Activated T-helper 9 cell treated with anti-CD3 and anti-CD28 coated beads, Interleukin-2, amount 50 U/mL, for 16 hours (primary cell): Measurements from ENCODE around the gene SMARCA4.

Experiments used
- DNase-seq: peaks from one replicate; pipeline ENCODE4 v3.0.0-alpha.2; 2020; ENCODE audit warnings: low read depth

The SMARCA4 gene

DNA sequence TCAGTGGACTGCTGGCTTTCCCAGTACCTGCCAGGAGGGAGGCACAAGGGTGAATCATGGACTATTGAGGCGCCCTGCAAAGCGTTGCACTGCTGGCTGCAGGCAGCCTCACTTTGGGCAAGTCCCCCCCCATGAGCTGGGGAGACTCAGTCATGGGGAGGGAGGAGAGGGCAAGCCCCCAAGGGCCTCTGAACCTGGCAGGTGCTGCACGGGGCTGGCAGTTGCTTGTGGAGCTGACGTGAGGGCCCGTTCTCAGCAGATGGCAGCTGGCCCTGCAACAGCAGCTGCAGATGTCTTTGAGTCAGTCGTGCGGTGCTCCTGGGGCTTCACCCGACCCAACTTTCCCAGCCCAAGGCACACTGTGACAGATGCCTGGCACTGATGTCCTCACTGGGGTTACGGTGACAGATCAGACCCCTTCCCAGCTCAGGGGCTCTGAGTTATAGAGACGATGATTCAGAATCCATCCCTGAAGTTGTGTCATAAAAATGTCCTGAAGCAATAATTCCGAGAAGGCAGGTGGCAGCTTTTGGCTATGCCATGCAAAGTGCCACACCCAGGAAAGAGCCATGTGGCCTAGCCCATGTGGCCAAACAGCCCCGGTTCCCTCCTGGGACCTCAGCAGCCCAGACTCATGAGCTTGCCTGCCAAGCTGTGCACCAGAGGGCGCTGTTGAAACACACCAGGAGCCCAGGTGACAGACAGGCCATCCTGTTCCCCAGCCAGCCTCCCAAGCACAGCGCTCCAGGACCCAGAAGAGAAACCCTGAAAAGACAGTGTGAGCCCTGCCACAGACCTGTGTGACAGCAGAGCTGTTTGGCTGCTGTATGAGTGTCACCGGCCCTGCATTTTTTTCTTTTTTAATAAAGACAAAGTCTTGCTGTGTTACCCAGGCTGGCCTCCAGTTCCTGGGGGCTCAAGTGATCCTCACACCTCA, 74.9 kb downstream of the SMARCA4 start:
- DNase-seq = peak; percentile 77

- DNase-seq = no peak
These were observed 77.7 kb downstream of the SMARCA4 start for GRCh38 chr19:11038511-11038910.

DNA sequence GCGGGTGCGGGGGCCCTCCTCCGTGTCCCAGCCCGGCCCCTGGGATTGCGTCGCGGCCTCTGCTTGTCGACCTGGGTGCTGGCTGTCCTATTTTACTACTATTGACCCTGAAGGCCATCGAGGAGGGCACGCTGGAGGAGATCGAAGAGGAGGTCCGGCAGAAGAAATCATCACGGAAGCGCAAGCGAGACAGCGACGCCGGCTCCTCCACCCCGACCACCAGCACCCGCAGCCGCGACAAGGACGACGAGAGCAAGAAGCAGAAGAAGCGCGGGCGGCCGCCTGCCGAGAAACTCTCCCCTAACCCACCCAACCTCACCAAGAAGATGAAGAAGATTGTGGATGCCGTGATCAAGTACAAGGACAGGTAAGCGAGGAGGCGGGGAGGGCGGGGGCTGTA, 80.4 kb downstream of the SMARCA4 start:
- no peak for DNase-seq

DNA sequence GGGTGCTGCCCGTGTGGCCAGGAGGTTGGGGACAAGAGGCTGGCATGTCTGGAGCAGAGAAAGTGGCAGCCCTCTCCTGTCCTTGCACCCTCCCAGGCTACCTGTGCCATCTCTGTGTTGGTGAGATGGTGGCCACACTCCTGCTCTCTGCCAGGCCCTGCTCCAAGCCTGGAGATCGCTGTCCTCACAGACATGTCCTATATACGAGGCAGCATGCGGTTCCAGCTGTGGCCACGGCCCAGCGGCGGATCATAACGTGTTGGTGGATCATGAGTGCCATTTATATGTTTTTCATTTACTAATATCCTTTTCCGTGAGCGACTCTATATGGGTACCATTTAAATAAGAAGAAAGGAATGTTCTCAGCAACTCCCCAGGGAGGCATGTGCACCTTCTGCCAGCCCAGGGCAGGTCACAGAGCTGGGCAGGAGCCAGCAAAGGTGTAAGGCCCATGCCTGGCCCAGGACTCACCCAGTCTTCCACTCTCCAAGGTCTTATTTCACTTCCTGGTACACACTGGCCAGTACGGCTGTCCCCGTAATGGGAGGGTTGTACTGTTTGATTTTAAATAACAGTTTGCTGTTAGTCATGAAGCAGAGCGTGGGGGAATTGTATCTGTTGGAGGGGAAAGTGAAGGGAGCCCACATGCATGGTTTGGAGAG, 81.3 kb downstream of the SMARCA4 start:
- DNase-seq = no peak

GRCh38 chr19:11044431-11044830, 83.6 kb downstream of the SMARCA4 start:
- DNase-seq = no peak

- DNase-seq = no peak
These were observed 84.7 kb downstream of the SMARCA4 start for GRCh38 chr19:11045536-11045935.

DNA sequence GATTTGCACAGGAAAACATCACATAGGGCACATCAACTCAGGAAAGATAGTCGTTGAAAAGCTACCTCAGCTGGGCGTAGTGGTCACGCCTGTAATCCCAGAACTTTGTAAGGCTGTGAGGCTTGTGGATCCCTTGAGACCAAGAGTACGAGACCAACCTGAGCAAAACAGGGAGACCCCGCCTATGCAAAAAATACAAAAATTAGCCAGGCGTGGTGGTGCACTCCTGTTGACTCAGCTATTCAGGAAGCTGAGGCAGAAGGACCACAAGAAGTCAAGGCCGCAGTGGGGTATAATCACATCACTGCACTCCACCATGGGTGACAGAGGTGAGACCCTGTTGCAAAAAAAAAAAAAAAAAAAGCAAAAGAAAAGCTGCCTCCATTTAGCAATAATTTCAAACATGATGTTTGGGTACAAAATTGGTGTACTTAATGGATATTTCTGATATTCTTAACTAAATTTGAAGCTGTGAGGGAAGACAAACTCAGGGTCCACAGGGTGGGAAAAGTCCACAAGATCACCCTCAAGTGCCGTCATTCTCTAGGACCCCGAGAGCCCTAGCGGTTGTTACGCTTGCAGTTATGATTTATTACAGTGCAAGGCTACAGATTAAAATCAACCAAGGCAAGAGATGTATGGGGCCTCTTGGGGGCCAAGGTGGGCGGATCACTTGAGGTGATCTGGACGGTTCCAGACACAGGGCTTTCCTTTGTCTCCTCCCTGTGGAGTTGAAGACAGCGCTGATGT, 86.0 kb downstream of the SMARCA4 start:
- no peak for DNase-seq

DNA sequence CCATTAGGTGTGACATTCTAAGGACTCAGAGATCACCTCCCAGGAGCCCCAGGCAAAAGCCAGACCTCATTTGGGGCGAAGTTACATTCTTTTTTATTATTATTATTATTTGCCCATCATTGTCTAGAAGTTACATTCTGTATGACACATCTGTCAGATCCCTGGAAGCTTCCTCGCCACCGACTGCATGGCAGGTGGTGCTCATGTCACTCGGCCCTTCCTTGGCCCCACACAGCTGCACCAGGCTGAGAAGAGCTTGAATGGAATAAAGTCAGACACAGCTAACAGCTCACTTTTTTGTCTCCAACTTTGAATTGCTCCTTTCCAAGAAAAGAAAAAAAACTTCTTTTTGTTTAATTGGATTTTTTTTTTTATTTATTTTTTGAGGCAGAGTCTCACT, 87.0 kb downstream of the SMARCA4 start:
- no peak for DNase-seq

- DNase-seq = no peak
These were observed 89.7 kb downstream of the SMARCA4 start for GRCh38 chr19:11050323-11051114.

- DNase-seq = no peak
These were observed 93.0 kb downstream of the SMARCA4 start for GRCh38 chr19:11053817-11054195.

- no peak for DNase-seq
These were observed 93.4 kb downstream of the SMARCA4 start for GRCh38 chr19:11054200-11054599.

DNA sequence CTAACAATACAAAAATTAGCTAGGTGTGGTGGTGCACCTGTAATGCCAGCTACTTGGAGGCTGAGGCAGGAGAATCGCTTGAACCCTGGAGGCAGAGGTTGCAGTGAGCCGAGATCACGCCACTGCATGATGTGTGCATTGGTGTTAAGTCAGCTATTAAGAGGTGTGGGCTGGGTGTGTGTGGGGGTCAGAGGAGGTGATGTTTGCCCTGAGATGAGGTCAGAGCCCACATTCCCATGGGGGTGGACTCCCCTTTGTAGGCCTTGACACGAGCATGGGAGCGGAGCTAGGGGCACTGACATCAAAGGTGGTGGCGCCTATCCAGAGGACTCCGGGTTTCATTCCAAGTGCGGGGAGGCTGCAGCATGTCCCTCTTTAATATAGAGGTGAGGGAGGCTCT, 93.8 kb downstream of the SMARCA4 start:
- no peak for DNase-seq

DNA sequence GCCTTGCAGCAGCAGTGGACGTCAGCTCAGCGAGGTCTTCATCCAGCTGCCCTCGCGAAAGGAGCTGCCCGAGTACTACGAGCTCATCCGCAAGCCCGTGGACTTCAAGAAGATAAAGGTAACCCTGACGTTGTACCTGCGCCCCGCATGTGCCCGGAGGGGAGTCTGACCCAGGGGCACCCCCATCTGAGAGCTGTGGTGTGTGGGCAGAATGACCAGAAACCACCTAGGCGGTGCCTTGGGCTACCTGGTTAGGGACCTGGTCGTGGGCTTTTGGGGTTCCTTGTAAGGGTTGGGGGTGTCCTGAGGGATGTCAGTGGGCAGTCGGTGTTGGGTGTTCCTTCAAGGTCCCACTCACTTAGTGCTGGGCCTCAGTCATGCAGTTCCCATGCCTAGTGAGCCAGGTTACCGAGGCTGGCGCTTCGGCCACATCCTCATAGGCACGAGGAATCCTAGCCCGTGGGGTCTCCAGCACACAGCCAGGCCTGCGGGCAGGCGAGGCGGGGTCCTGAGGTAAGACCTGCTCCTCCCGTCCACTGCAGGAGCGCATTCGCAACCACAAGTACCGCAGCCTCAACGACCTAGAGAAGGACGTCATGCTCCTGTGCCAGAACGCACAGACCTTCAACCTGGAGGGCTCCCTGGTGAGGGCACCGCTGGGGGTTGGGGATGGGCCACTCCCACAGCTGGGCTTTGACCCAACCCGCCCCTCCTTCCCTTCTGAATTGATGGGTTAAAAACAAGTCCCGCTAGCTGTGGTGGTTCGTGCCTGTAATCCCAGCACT, 97.6 kb downstream of the SMARCA4 start:
- DNase-seq = no peak

GRCh38 chr19:11059511-11060358, 98.9 kb downstream of the SMARCA4 start:
- DNase-seq = no peak

- DNase-seq = no peak
These were observed 101.1 kb downstream of the SMARCA4 start for GRCh38 chr19:11061952-11062351.

GRCh38 chr19:11063434-11063833, 102.6 kb downstream of the SMARCA4 start:
- no peak for DNase-seq

- no peak for DNase-seq
These were observed 104.0 kb downstream of the SMARCA4 start for GRCh38 chr19:11064831-11065303.

DNA sequence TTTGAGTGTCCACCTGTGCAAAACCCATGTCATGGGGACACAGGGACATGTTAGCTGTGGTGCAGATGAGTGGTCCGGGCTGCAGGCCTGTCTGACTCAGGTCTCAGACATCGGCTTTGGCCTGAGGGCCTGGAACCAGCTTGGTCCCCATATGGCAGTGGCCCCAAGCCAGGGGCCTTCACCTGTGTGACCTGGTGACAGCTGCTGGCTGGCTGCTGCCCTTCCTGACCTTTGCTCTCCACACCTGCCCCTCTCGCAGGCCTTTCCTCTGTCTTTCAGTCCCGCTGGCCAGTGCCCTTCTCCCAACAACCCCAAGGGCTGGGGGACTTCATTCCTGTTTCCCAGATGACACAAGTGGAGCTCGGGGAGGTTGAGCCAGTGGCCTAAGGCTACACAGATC, 105.5 kb downstream of the SMARCA4 start:
- DNase-seq = no peak

GRCh38 chr19:11067356-11068113, 106.7 kb downstream of the SMARCA4 start:
- no peak for DNase-seq
